ENCODE measurements around the gene PNMT. TPM values are rescaled to one million over a fixed set of nuclear protein-coding genes. Genes with fewer than 3 reads are reported as not detected.

Gene PNMT
- polyA plus RNA-seq, 1 experiment, result not detected

GRCh38 chr17:39663688-39664580, 4.3 kb upstream of the PNMT start:
- peaks cover 5% of the 10 kb centered on the region for H3K27me3 ChIP-seq (ENCODE audit: control insufficient read depth, insufficient read depth, low read length)
- peaks cover 16% of the 10 kb centered on the region for H3K36me3 ChIP-seq (ENCODE audit: control insufficient read depth, insufficient read depth, low read length)
- POLR2A ChIA-PET, result interaction anchor here (0.6 kb wide), 1 partner anchor 464 kb away, joined by 6 read pairs; the partner anchor contains the start of gene RPL19
- TF ChIP-seq, protein P1, sequence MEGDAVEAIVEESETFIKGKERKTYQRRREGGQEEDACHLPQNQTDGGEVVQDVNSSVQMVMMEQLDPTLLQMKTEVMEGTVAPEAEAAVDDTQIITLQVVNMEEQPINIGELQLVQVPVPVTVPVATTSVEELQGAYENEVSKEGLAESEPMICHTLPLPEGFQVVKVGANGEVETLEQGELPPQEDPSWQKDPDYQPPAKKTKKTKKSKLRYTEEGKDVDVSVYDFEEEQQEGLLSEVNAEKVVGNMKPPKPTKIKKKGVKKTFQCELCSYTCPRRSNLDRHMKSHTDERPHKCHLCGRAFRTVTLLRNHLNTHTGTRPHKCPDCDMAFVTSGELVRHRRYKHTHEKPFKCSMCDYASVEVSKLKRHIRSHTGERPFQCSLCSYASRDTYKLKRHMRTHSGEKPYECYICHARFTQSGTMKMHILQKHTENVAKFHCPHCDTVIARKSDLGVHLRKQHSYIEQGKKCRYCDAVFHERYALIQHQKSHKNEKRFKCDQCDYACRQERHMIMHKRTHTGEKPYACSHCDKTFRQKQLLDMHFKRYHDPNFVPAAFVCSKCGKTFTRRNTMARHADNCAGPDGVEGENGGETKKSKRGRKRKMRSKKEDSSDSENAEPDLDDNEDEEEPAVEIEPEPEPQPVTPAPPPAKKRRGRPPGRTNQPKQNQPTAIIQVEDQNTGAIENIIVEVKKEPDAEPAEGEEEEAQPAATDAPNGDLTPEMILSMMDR (IDR thresholded peaks at IDR 0.05; ENCODE audit: insufficient read depth, low read depth, low read length), result no peak
- CTCF ChIA-PET, result interaction anchor here (1.1 to 16.9 kb wide), 4 partner anchors 9 to 41 kb away, joined by 4 to 185 read pairs (median 8); partner anchors contain the start of gene PPP1R1B
- DNase-seq (ENCODE audit: low read depth), result no peak
- H3K4me3 ChIP-seq (ENCODE audit: low read depth, low read length), result no peak overlapping the region

DNA sequence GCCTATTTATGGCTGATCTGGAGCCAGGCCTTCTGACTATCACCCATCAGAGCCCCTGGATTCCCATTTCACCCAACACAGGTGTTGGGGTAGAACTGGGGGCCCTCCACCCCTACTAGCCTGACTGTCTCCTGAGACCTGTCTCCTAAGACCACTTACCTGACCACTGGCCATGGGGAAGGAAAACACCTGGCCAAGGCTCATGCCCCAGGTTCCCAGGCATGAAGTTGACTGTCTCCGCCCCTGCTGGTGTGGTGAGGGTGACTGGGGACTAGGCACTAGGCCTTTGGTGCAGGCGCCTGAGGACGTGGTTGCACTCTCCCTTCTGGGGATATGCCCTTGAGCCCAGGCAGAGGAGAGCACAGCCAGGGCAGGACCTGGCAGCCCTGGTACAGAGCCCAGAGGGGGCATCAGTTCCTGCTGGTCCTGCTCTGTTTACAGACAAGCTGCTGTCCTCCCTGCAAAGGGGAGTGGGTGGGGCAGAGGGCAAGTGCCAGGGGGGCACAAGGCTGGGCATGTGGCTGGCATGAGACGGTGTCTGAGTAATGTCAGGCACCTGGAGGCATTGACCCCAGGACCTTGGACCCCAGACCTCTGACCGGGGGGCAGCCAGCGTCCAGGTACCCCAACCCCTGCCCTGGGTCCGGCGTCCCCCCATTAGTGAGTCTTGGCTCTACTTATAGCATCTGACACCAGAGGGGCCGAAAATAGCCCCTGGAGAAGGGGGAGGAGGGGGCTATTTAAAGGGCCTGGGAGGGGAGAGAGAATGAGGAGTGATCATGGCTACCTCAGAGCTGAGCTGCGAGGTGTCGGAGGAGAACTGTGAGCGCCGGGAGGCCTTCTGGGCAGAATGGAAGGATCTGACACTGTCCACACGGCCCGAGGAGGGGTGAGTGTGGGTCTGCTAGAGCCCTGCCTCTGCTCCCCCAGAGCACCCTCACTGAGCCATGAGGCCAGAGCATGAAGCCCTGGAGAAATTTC, 3.4 kb upstream of the PNMT start, which contains the start of gene TCAP:
TCAP (plus strand) TSS at position 769 of the 981 bp plus-strand sequence; CDS start at position 780, 11 bp downstream.
- no peak within 1 kb of the TSS for H3K4me3 ChIP-seq (ENCODE audit: low read depth, low read length)
- H3K27me3 ChIP-seq (ENCODE audit: control insufficient read depth, insufficient read depth, low read length), result peaks cover 11% of the 10 kb centered on the region
- TF ChIP-seq, protein P1 (IDR thresholded peaks at IDR 0.05; ENCODE audit: insufficient read depth, low read depth, low read length), result no peak
- ChIA-PET POLR2A (no interaction called here), CTCF (interaction anchor here (1.3 to 16.9 kb wide), 5 partner anchors 8 to 42 kb away, joined by 4 to 185 read pairs (median 11); partner anchors contain the start of genes ERBB2 and PPP1R1B)
- DNase-seq (ENCODE audit: low read depth), result no peak
- peaks cover 16% of the 10 kb centered on the region for H3K36me3 ChIP-seq (ENCODE audit: control insufficient read depth, insufficient read depth, low read length)

- Histone ChIP-seq H3K36me3 (ENCODE audit: control insufficient read depth, insufficient read depth, low read length) (peaks cover 10% of the 10 kb centered on the region), H3K27me3 (ENCODE audit: control insufficient read depth, insufficient read depth, low read length) (peaks cover 16% of the 10 kb centered on the region), H3K4me3 (ENCODE audit: low read depth, low read length) (no peak overlapping the region)
- ChIA-PET POLR2A (no interaction called here), CTCF (interaction anchor here (1.1 to 16.9 kb wide), 5 partner anchors 10 to 43 kb away, joined by 3 to 185 read pairs (median 7); partner anchors contain the start of genes ERBB2 and PPP1R1B)
- DNase-seq (ENCODE audit: low read depth), result no peak
- TF ChIP-seq, protein P1 (IDR thresholded peaks at IDR 0.05; ENCODE audit: insufficient read depth, low read depth, low read length), result no peak; the same call in 1 of the 2 replicates
Measured at GRCh38 chr17:39665642-39666224, 2.5 kb upstream of the PNMT start.

DNA sequence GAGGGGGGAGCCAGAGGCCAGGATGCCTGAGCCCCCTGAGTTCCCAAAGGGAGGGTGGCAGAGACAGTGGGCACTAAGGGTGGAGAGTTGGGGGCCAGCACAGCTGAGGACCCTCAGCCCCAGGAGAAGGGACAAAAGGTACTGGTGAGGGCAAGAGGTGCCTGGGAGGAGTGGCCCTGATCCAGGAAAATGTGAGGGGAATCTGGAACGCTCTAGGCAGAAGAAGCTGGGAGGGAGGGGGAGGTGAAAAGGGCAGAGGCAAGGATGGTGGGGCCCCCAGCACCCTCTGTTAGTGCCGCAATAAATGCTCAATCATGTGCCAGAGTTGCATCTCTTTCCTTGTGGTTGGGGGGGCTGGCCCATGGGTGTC, 2.0 kb upstream of the PNMT start:
- DNase-seq (ENCODE audit: low read depth), result no peak
- POLR2A ChIA-PET, result no interaction called here

More for the DNA sequence above, 2.0 kb upstream of the PNMT start:
- H3K36me3 ChIP-seq (ENCODE audit: control insufficient read depth, insufficient read depth, low read length), result peaks cover 6% of the 10 kb centered on the region
- H3K4me3 ChIP-seq (ENCODE audit: low read depth, low read length), result no peak overlapping the region
- H3K27me3 ChIP-seq (ENCODE audit: control insufficient read depth, insufficient read depth, low read length), result peaks cover 19% of the 10 kb centered on the region
- TF ChIP-seq, protein P1 (IDR thresholded peaks at IDR 0.05; ENCODE audit: insufficient read depth, low read depth, low read length), result no peak
- CTCF ChIA-PET, result interaction anchor here (1.1 to 16.9 kb wide), 6 partner anchors 9 to 44 kb away, joined by 3 to 185 read pairs (median 6); partner anchors contain the start of genes ERBB2 and PPP1R1B
